A673 (cell line): Measurements from ENCODE around the gene HTATSF1. TPM values are rescaled to one million over a fixed set of nuclear protein-coding genes. Genes with fewer than 3 reads are reported as not detected.

ENCODE experiments used
- BruUV-seq: library from RNA; stranded (reverse); fragments of 400-500 nt; replicated peaks from 2 replicates; lab custom pipeline; 2021; lab: Mats Ljungman, UMichigan
- CTCF ChIA-PET: fragments of 300-600 bp; sonication (Branson Sonifier 250); formaldehyde crosslinking; loops from one replicate; lab custom pipeline; 2022; ENCODE audit warnings: antibody characterized with exemption; lab: Charles Lee
- POLR2A ChIA-PET: fragments of 300-600 bp; sonication (Branson Sonifier 250); formaldehyde crosslinking; loops from one replicate; lab custom pipeline; 2022; ENCODE audit warnings: antibody characterized with exemption; ENCODE audit not compliant: low non-redundant PET; lab: Charles Lee
- DNase-seq: peaks from one replicate; pipeline ENCODE4 v3.0.0-alpha.2; 2015; ENCODE audit warnings: low spot score
- H3K27ac ChIP-seq: fragments of 200-600 bp; sonication (generic); 2 replicates; pipeline ENCODE4 v1.5.1; 2016; ENCODE audit warnings: mixed run types, low read depth, mild to moderate bottlenecking, mixed read lengths, antibody characterized with exemption, low read length; ENCODE audit not compliant: poor library complexity, severe bottlenecking
- H3K27me3 ChIP-seq: fragments of 200-600 bp; sonication (generic); replicated peaks from 2 replicates; pipeline ENCODE4 v1.6.1; 2017; ENCODE audit warnings: mixed run types, low read depth, mild to moderate bottlenecking, mixed read lengths, antibody characterized with exemption, low read length; ENCODE audit not compliant: insufficient read depth, poor library complexity
- H3K36me3 ChIP-seq: fragments of 200-600 bp; sonication (generic); 2 replicates; pipeline ENCODE4 v1.6.1; 2016; ENCODE audit warnings: mixed run types, mild to moderate bottlenecking, mixed read lengths, antibody characterized with exemption, low read length; ENCODE audit not compliant: insufficient read depth, poor library complexity, severe bottlenecking
- H3K4me1 ChIP-seq: fragments of 200-600 bp; sonication (generic); 2 replicates; pipeline ENCODE4 v1.6.1; 2017; ENCODE audit warnings: mixed run types, mild to moderate bottlenecking, mixed read lengths, antibody characterized with exemption, low read length; ENCODE audit not compliant: insufficient read depth, poor library complexity, severe bottlenecking
- H3K4me3 ChIP-seq: fragments of 200-600 bp; sonication (generic); 2 replicates; pipeline ENCODE4 v1.5.1; 2016; ENCODE audit warnings: low read depth, mixed run types, mild to moderate bottlenecking, mixed read lengths, low read length; ENCODE audit not compliant: poor library complexity, severe bottlenecking
- H3K9me3 ChIP-seq: fragments of 200-600 bp; sonication (generic); 2 replicates; pipeline ENCODE4 v1.6.1; 2016; ENCODE audit warnings: mixed run types, low read depth, mild to moderate bottlenecking, mixed read lengths, antibody characterized with exemption, low read length; ENCODE audit not compliant: poor library complexity, severe bottlenecking
- CTCF ChIP-seq: fragments of 300-800, 200-600 bp; sonication (generic); conservative IDR thresholded peaks from 2 replicates; pipeline ENCODE4 v1.5.1; 2017; ENCODE audit warnings: low read depth, mild to moderate bottlenecking, antibody characterized with exemption, low read length, moderate library complexity, mixed read lengths
- EZH2 ChIP-seq: fragments of 200-600 bp; sonication (generic); IDR thresholded peaks from 2 replicates; pipeline ENCODE4 v1.6.1; 2017; ENCODE audit warnings: borderline replicate concordance, low read depth, mild to moderate bottlenecking, mixed read lengths, antibody characterized with exemption, low read length; ENCODE audit not compliant: poor library complexity, severe bottlenecking
- intact Hi-C: fragments of 100-400 bp; cut with micrococcal nuclease; formaldehyde crosslinking; loops from one replicate; pipeline ENCODE4 v1.10.0; 2022; ENCODE audit not compliant: unreplicated experiment
- microRNA-seq: library from miRNA; unstranded; fragments of <30 nt; microRNA quantifications from one replicate; pipeline ENCODE4 v1.2.0, GENCODE V29; 2021
- total RNA-seq: library from RNA; stranded (reverse); gene quantifications from 2 replicates; pipeline ENCODE4 v1.2.3, GENCODE V29; 2021

The HTATSF1 gene
- total RNA-seq, 1 experiment from 2014 or later, result 79.3 TPM

- no TSS peak for BruUV-seq
- no peak overlapping the region for H3K4me3 ChIP-seq
- CTCF ChIA-PET, result no interaction called here
These were observed 54.0 kb downstream of the HTATSF1 start for GRCh38 chrX:136551410-136551809.

GRCh38 chrX:136555694-136556093 is 58.3 kb downstream of the HTATSF1 start:
- H3K9me3 ChIP-seq, result no peaks in the 10 kb centered on the region
- H3K27me3 ChIP-seq, result peaks cover 10% of the 10 kb centered on the region
- CTCF ChIA-PET, result no interaction called here
- H3K36me3 ChIP-seq, result no peaks in the 10 kb centered on the region
- intact Hi-C loops, result no loop called here
- H3K4me1 ChIP-seq, result no peaks in the 10 kb centered on the region
- POLR2A ChIA-PET, result no interaction called here
- TF ChIP-seq EZH2 (no peak), CTCF (no peak)
- H3K27ac ChIP-seq, result no peak overlapping the region
- BruUV-seq, result no TSS peak
- DNase-seq, result no peak
- H3K4me3 ChIP-seq, result no peak overlapping the region

More at GRCh38 chrX:136551410-136551809, 54.0 kb downstream of the HTATSF1 start:
- H3K27me3 ChIP-seq, result peaks cover 10% of the 10 kb centered on the region
- no peaks in the 10 kb centered on the region for H3K9me3 ChIP-seq
- no peaks in the 10 kb centered on the region for H3K4me1 ChIP-seq
- POLR2A ChIA-PET, result no interaction called here
- no peak for TF ChIP-seq EZH2
- no peak for TF ChIP-seq CTCF
- intact Hi-C loops, result no loop called here
- no peak for DNase-seq
- H3K27ac ChIP-seq, result no peak overlapping the region
- H3K36me3 ChIP-seq, result no peaks in the 10 kb centered on the region

Small RNA genes within 50 kb of the gene (microRNA-seq; reads per million reads assigned to microRNA genes)
- 0.81 reads per million for gene MIR934

Other genes starting within 250 kb of the HTATSF1 start
- gene MAP7D3, start 246.2 kb upstream of the HTATSF1 start, total RNA-seq, result 12.4 and 12.9 TPM in 2 replicates
- not detected in 2 replicates for gene ADGRG4, start 196.6 kb upstream of the HTATSF1 start, total RNA-seq
- gene BRS3, start 9.6 kb upstream of the HTATSF1 start, total RNA-seq, result not detected in 2 replicates
- gene VGLL1, start 34.6 kb downstream of the HTATSF1 start, total RNA-seq, result not detected in 2 replicates
- gene CD40LG, start 150.6 kb downstream of the HTATSF1 start, total RNA-seq, result not detected in 2 replicates